Loucy (cell line): ENCODE data around the gene TMEM25.

ENCODE experiments used
- CTCF ChIP-seq: fragments of 200-600 bp; sonication (generic); conservative IDR thresholded peaks from 2 replicates; pipeline ENCODE4 v1.5.1; 2014; ENCODE audit warnings: mild to moderate bottlenecking, antibody characterized with exemption, low read length
- EZH2phosphoT487 ChIP-seq: fragments of 200-600 bp; IDR thresholded peaks from 2 replicates; pipeline ENCODE4 v1.6.1; 2018; ENCODE audit warnings: antibody characterized with exemption, mild to moderate bottlenecking, moderate library complexity, borderline replicate concordance

- TF ChIP-seq CTCF (no peak), EZH2phosphoT487 (no peak)
Measured at GRCh38 chr11:118530180-118530682, 761 bp upstream of the TMEM25 start.
